ENCODE measurements around the gene LHX4. TPM values are rescaled to one million over a fixed set of nuclear protein-coding genes. Genes with fewer than 3 reads are reported as not detected.

LHX4 gene
- total and polyA plus RNA-seq, 9 of the 15 experiments (the other 6 are each of a cell fraction or from before 2014, with no cell fraction given), result 0.01 to 0.11 (median 0.07) TPM; not detected in 5

DNA sequence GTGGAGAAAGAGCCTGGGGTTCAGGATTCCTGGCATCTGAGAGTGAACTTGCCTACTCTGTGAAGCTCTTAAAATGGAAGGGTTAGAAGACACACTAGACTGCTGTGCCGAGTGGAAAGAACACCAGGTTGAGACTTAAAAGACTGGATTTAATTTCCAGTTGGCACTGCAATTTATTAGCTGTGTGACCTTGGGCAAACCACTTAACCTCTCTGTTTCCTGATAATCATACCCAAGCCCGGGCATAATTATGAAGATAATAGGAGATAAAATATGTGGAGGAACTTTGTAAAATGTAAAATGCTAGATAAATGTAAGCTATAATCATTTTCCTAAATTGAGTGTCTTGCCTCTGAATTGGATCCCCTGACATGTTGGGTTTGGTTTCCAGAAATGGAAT is 4.7 kb upstream of the LHX4 start:
- Histone ChIP-seq H2AFZ (ENCODE audit: low read depth, low read length) (no peak overlapping the region), H3K27me3 (ENCODE audit: control insufficient read depth in 2 of 2, insufficient read depth in 2 of 2, low read length in 2 of 2) (peaks cover 64 to 67% of the 10 kb centered on the region in 2 experiments), H3K9me1 (ENCODE audit: control insufficient read depth, insufficient read depth, low read length) (no peaks in the 10 kb centered on the region), H3K36me3 (ENCODE audit: control insufficient read depth, insufficient read depth, low read length) (no peaks in the 10 kb centered on the region), H3K79me2 (ENCODE audit: control insufficient read depth, insufficient read depth, low read length) (no peaks in the 10 kb centered on the region), H3K4me3 (no peak overlapping the region), H3K9me3 (replicated peaks; ENCODE audit: control insufficient read depth, insufficient read depth, low read depth, low read length) (no peaks in the 10 kb centered on the region), H3K27ac (ENCODE audit: extremely low read depth, low read depth, low read length) (no peak overlapping the region), H3K4me1 (replicated peaks in 1 of 2; ENCODE audit: control insufficient read depth in 2 of 2, insufficient read depth in 2 of 2, low read length in 2 of 2) (peaks cover 0 to 16% of the 10 kb centered on the region in 2 experiments; a peak in 3 of 5 replicates), H4K20me1 (replicated peaks; ENCODE audit: control insufficient read depth, insufficient read depth, low read length) (no peaks in the 10 kb centered on the region), H3K9ac (ENCODE audit: insufficient read depth in 1 of 2, low read depth in 2 of 2, low read length in 2 of 2) (no peak overlapping the region), H3K4me2 (ENCODE audit: insufficient read depth, low read length) (no peak overlapping the region)
- POLR2A ChIA-PET, result interaction anchor here (1.2 kb wide), 2 partner anchors 8 to 10 kb away, joined by 3 to 4 read pairs; no protein-coding TSS in a partner anchor
- BruUV-seq (replicated peaks), result no TSS peak
- WGBS (ENCODE audit: insufficient coverage, low coverage, missing lambda C conversion rate), result 3% methylated on average over 2 of the region's 2 CpGs
- FAIRE-seq (no peak), DNase-seq (ENCODE audit: extremely low read depth in 1 of 4, low spot score in 3 of 4) (no peak), ATAC-seq (no peak)
- in situ Hi-C loops (cut with MboI) (no loop called here), intact Hi-C loops (cut with micrococcal nuclease) (no loop called here)
- CTCF ChIA-PET (ENCODE audit: low intra/inter-chr PET ratio), result no interaction called here
- TF ChIP-seq ZFP36 (IDR thresholded peaks at IDR 0.05; ENCODE audit: low read depth, low read length, partially characterized antibody) (peak; percentile 77), RBM25 (IDR thresholded peaks at IDR 0.05; ENCODE audit: low read depth, low read length, severe bottlenecking) (peak; percentile 97), ZNF507 (tag; conservative IDR thresholded peaks at IDR 0.05) (no peak), BCOR (IDR thresholded peaks at IDR 0.05) (peak; percentile 76), KDM1A (IDR thresholded peaks at IDR 0.05) (peak in 1 of 2 experiments; percentile 55; a peak in 1 of 4 replicates)
- TF ChIP-seq, protein P1, sequence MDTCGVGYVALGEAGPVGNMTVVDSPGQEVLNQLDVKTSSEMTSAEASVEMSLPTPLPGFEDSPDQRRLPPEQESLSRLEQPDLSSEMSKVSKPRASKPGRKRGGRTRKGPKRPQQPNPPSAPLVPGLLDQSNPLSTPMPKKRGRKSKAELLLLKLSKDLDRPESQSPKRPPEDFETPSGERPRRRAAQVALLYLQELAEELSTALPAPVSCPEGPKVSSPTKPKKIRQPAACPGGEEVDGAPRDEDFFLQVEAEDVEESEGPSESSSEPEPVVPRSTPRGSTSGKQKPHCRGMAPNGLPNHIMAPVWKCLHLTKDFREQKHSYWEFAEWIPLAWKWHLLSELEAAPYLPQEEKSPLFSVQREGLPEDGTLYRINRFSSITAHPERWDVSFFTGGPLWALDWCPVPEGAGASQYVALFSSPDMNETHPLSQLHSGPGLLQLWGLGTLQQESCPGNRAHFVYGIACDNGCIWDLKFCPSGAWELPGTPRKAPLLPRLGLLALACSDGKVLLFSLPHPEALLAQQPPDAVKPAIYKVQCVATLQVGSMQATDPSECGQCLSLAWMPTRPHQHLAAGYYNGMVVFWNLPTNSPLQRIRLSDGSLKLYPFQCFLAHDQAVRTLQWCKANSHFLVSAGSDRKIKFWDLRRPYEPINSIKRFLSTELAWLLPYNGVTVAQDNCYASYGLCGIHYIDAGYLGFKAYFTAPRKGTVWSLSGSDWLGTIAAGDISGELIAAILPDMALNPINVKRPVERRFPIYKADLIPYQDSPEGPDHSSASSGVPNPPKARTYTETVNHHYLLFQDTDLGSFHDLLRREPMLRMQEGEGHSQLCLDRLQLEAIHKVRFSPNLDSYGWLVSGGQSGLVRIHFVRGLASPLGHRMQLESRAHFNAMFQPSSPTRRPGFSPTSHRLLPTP (IDR thresholded peaks at IDR 0.05; ENCODE audit: borderline replicate concordance, extremely low read depth, insufficient read length), result no peak

All from K562 (cell line).